GM21390 (cell line): ENCODE results near the gene EFNA5.
A peak's percentile ranks its signal among the peaks of the same experiment; 100 is the strongest.

Source experiments
- ATAC-seq: cut with Tn5 transposase; IDR thresholded peaks from one replicate; pipeline ENCODE4 v1.9.1; 2021; ENCODE audit not compliant: unreplicated experiment

The EFNA5 gene

DNA sequence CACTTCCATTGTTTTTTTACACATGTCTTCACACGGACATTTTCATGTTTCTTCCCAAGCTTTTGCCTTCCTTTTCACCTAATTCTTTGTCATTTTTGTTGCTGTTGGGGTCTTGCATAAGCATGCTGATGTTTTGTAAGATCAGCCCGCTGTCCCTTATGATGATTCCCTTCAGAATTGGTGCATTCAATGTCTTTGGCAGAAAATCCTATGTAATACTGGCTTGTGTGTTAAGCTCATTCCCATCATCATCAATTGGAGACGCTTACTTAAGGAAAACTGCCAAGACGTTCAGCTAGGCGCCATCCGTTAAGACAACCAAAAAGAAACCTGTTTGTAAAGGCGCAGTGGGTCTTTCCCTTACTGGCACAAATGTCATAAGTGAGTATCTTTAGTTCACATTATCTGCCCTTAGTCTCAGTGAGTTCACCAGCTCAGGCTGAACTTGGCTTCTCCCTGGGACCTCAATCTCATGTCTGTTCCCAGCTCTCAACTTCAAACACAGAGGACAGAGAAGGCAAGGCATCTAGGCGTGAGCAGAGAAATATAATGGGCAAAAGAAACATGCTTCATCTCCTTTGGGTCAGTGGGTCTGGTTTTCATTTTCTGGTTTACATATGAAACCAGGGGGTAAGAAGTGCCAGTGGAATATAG lies 97.9 kb downstream of the EFNA5 start:
- no peak for ATAC-seq

GRCh38 chr5:107571621-107572536 lies 98.9 kb downstream of the EFNA5 start:
- ATAC-seq: peak; percentile 54

- ATAC-seq: peak; percentile 84
These were observed 99.8 kb downstream of the EFNA5 start for GRCh38 chr5:107570805-107571531.

- no peak for ATAC-seq
These were observed 100.6 kb downstream of the EFNA5 start for GRCh38 chr5:107570181-107570580.

- no peak for ATAC-seq
These were observed 102.7 kb downstream of the EFNA5 start for GRCh38 chr5:107567901-107568671.

GRCh38 chr5:107566986-107567385 lies 103.8 kb downstream of the EFNA5 start:
- ATAC-seq: no peak

GRCh38 chr5:107565791-107566767 lies 104.7 kb downstream of the EFNA5 start:
- ATAC-seq: no peak

GRCh38 chr5:107564931-107565372 lies 105.8 kb downstream of the EFNA5 start:
- no peak for ATAC-seq

DNA sequence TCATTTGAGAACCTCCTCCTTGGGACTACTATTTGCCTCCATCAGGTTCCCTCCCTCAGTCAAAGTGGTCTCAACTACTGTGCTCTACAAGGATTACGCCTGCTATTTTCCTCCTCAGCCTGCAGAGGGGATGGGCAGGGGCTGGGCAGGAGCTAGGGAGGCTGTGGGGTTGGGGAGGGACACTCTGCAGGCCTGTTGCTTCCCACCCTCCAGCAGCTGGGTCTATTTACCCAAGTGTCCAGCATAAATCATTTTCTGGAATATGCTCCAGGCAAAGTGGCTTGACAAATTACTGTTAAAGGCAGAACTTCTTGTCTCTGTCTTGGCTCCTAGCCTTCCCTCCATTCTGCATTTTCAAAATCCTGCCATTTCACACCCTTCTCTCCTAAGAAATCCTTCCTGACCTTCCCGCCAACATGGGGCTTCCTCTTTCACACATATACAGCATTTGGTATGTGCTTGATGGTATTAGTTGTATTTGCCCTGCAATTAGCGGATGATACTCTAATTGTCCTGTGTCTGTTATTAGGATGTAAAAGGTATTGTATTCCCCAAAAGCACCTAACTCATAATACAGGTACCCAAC lies 106.7 kb downstream of the EFNA5 start:
- no peak for ATAC-seq

DNA sequence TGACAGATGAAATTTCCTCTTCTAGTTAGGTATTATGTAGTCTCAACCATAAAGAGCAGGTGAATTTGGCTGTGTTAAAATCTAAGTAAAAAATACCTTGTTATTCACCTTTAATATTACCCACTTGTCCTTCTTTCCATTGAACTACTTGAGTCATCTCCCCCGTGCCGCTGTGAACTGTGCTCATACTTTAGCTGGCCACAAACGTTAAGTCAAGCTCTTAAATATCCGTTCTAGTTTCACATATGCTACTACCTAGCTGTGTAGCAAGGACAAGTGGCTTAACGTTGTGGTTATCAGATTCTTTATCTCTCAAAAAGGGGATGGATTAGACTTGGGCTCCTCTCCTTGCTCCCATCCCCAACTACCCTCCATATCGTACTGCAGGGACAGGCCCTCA lies 110.4 kb downstream of the EFNA5 start:
- ATAC-seq: no peak

DNA sequence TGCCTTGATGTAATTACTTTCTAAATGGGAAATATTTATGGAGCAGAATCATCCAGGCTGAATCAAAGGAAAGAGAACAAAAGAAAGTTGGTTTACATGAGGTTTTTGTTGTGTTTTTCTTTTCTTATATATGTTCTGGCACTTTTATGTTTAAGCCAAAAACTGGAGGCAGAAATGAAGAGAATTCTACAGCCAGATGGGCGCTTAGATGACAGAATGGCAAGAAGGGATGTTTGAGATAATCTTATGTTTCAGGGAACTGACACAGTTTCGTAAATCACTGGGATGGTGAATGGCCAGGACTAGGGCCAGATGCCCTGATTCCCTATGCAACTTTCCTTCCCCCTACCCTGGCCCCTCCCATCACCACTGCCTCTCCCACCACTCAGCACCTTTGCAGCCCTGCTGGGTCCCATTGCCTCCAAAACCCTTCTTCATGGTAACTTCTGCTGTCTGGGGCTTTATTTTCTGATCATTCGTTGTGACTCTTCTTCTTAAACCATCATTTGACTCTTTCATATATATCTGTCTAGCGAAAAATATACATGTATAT lies 111.8 kb downstream of the EFNA5 start:
- no peak for ATAC-seq

- no peak for ATAC-seq
These were observed 113.6 kb downstream of the EFNA5 start for GRCh38 chr5:107557051-107557658.

DNA sequence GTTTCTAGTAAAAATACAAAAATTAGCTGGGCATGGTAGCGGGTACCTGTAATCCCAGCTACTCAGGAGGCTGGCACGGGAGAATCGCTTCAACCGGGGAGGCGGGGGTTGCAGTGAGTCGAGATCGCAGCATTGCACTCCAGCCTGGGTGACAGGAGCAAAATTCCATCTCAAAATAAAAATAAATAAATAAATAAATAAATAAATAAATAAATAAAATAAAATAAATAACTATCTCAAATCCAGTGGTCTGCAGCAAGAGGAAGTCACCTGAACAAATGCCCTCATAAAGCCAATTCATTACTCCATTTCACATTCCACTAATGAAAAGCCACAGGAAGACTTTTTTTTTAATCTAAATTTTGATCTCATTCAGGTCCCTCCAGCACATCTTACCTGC lies 114.2 kb downstream of the EFNA5 start:
- ATAC-seq: no peak

DNA sequence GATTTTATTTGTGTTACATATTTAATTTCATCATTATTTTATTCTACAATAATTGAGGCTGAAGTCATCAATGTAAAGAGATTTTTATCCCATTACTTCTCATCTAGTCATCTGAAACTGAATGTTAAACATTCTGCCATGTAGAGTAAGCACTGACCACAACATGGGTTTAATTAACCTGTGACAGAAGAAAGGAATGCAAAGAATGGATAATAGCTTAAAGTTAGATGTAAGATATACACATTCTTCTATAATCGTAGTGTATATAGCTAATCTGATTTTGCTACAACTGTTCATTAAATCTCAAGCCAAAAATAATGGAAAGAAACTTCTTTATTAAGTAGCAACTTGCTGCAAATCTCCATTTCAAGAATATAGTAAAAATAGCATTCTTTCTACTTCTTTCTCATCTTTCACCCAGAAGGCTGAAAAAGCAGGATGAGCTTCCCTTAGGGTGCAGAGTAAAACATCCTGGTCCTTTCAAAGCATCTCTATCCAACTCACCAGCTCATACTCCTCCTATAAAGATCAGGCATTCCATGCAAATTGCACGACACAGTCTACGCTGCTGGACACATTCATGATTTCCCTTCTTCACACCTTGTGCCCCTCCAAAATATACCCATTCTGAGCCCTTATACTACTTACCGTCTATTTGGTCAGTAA lies 115.2 kb downstream of the EFNA5 start:
- ATAC-seq: no peak

GRCh38 chr5:107554776-107555424 lies 115.8 kb downstream of the EFNA5 start:
- no peak for ATAC-seq

- ATAC-seq: no peak
These were observed 117.6 kb downstream of the EFNA5 start for GRCh38 chr5:107553117-107553555.

DNA sequence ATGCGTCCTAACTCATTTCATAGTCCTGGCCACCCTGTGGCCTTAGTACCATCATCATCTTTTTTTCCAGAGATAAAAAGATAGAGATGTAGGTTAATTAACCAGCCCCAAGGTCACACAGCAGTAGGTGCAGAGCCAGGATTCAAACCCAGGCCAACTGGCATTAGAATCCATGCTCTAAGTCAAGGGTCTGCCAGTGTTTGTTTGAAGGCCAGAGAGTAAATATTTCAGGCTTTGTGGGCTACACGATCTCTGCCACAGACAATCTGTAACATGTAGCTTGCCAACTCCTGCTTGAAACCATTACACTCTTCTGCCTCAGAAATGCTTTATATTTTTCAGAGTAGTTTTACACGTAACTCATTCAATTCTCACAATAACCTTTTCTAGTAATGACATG lies 119.6 kb downstream of the EFNA5 start:
- ATAC-seq: no peak
